Stomach (tissue), 9 donors: Measurements from ENCODE around the gene RFX3. TPM values are rescaled to one million over a fixed set of nuclear protein-coding genes. Genes with fewer than 3 reads are reported as not detected.

Experiments
- DNase-seq, 2 donors: peaks; one replicate each; pipeline versions ENCODE4 v3.0.0 to v3.0.0-alpha.2; 2013 to 2019
- H3K27ac ChIP-seq, 5 donors: fragments of 200-600 bp in 4 of 5; sonication (generic) in 4 of 5; one replicate each; pipeline ENCODE4 v1.5.1; 2013 to 2019; ENCODE audit warnings: mild to moderate bottlenecking in 1 of 5, moderate library complexity in 1 of 5
- H3K27me3 ChIP-seq, 3 donors: fragments of 200-600 bp; sonication (generic); one replicate each; pipeline ENCODE4 v1.5.1; 2017 to 2019; ENCODE audit warnings: mixed run types in 1 of 3
- H3K36me3 ChIP-seq, 4 donors: fragments of 200-600 bp; sonication (generic); 1 replicate in 3 of 4; 2 replicates in 1 of 4; pipeline ENCODE4 v1.5.1; 2016 to 2019
- H3K4me1 ChIP-seq, 4 donors: fragments of 200-600 bp; sonication (generic); one replicate each; pipeline ENCODE4 v1.5.1; 2016 to 2019
- H3K4me3 ChIP-seq, 4 donors: fragments of 200-600 bp; sonication (generic) in 3 of 4; one replicate each; pipeline ENCODE4 v1.5.1; 2016 to 2019; ENCODE audit warnings: mild to moderate bottlenecking in 1 of 4
- H3K9me3 ChIP-seq, 4 donors: fragments of 200-600 bp; sonication (generic); one replicate each; pipeline ENCODE4 v1.5.1; 2016 to 2019
- EP300 ChIP-seq: sonication (generic); formaldehyde crosslinking; IDR thresholded peaks from one replicate; pipeline ENCODE4 v1.6.1; 2017; ENCODE audit warnings: antibody characterized with exemption
- POLR2A ChIP-seq, 4 donors: fragments of 450-650 bp; IDR thresholded peaks; one replicate each; pipeline ENCODE4 v1.6.1; 2016; ENCODE audit warnings: antibody characterized with exemption in 4 of 4, control low read depth in 2 of 4, mild to moderate bottlenecking in 1 of 4, moderate library complexity in 1 of 4
- POLR2AphosphoS5 ChIP-seq, 3 donors: sonication (generic); formaldehyde crosslinking; IDR thresholded peaks; one replicate each; pipeline ENCODE4 v1.6.1; 2016; ENCODE audit warnings: antibody characterized with exemption in 3 of 3
- WGBS, 5 donors: extraction: QIAGEN DNeasy Blood & Tissue Kit in 3 of 5; methylation state at CpG; one replicate each; pipeline versions ENCODE4 v1.1.5 to v1.1.7; 2013 to 2018; 5-methylcytosine and 5-hydroxymethylcytosine counted together
- intact Hi-C: fragments of 100-400 bp; cut with DNase I; formaldehyde crosslinking; loops from one replicate; pipeline ENCODE4 v1.15.1; 2023; ENCODE audit warnings: low total_unique reads
- polyA plus RNA-seq, 3 donors: library from polyadenylated mRNA; stranded (reverse); fragments of 200-250 nt; gene quantifications; one replicate each; pipeline ENCODE4 v1.2.3, GENCODE V29; 2013
- total RNA-seq, 5 donors: library from RNA; depleted of rRNA; stranded (reverse); fragments of >200 nt; gene quantifications; one replicate each; pipeline versions ENCODE4 v1.1.0 to v1.2.3, GENCODE V29; 2014 to 2016
- TF ChIP-seq, protein P1 (sequence below), 7 experiments: fragments of 450-650 bp in 4 of 7; fragments of 200-600 bp in 3 of 7; sonication (generic) in 3 of 7; IDR thresholded peaks; one replicate each; pipeline ENCODE4 v1.5.1; 2016 to 2019; ENCODE audit warnings: antibody characterized with exemption in 7 of 7, control low read depth in 2 of 7, mild to moderate bottlenecking in 1 of 7
- donor health status: healthy with polysubstance abuse.
- donor health status: Bipolar disorder and iron deficiency.
- donor health status: healthy.

RFX3 gene
- total and polyA plus RNA-seq, 8 donors = 0.76 to 22.8 (median 6.1) TPM

GRCh38 chr9:3517377-3518048, 8.3 kb downstream of the RFX3 start:
- no peak for DNase-seq
- intact Hi-C loops = no loop called here

DNA sequence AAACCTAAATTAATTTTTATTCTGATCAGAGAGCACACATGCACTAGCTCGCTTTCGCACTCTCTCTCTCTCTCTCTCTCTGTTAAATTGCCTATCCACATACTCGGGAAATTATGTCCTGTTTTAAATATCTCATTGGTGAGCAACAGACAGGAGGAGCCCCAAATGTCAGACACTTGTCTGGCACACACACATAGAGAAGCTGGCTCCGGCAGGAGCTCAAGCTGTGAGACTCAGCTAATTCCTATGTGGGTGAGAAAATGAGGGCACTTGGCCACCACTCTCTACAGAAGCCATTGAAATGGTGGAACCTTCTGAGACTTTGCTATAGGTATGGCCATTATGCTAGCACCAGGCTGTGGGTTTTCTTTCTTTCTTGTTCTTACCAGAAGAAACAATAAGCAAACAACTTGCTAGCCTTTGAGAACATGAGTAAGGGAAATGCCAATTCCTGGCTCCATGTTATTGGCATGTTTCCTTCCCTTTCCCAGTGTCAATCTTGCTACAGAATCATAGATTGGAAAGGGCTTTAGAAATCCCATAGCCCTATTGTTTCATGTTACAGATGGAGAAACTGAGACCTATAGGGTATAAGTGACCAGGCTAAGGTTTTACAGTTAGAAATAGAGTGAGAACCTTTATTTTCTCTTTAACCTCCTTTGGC, 9.0 kb downstream of the RFX3 start:
- no peaks in the 10 kb centered on the region for H3K27me3 ChIP-seq
- H3K4me3 ChIP-seq = no peak overlapping the region
- no peak for DNase-seq
- H3K9me3 ChIP-seq = no peaks in the 10 kb centered on the region
- H3K4me1 ChIP-seq = peaks cover 0 to 22% (median 2%) of the 10 kb centered on the region in 4 donors
- intact Hi-C loops = no loop called here
- H3K27ac ChIP-seq = no peak overlapping the region
- H3K36me3 ChIP-seq = no peaks in the 10 kb centered on the region
- TF ChIP-seq POLR2AphosphoS5 (IDR thresholded peaks at IDR 0.05) (no peak), EP300 (no peak), POLR2A (IDR thresholded peaks at IDR 0.05) (no peak)
- TF ChIP-seq, protein P1, sequence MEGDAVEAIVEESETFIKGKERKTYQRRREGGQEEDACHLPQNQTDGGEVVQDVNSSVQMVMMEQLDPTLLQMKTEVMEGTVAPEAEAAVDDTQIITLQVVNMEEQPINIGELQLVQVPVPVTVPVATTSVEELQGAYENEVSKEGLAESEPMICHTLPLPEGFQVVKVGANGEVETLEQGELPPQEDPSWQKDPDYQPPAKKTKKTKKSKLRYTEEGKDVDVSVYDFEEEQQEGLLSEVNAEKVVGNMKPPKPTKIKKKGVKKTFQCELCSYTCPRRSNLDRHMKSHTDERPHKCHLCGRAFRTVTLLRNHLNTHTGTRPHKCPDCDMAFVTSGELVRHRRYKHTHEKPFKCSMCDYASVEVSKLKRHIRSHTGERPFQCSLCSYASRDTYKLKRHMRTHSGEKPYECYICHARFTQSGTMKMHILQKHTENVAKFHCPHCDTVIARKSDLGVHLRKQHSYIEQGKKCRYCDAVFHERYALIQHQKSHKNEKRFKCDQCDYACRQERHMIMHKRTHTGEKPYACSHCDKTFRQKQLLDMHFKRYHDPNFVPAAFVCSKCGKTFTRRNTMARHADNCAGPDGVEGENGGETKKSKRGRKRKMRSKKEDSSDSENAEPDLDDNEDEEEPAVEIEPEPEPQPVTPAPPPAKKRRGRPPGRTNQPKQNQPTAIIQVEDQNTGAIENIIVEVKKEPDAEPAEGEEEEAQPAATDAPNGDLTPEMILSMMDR (IDR thresholded peaks at IDR 0.05) = no peak
- 90 to 96% (median 91%) methylated on average over 4 of the region's 4 CpGs for WGBS, 5 donors

More at GRCh38 chr9:3517377-3518048, 8.3 kb downstream of the RFX3 start:
- Histone ChIP-seq H3K4me1 (peaks cover 0 to 19% (median 0%) of the 10 kb centered on the region in 4 donors), H3K27ac (no peak overlapping the region), H3K36me3 (no peaks in the 10 kb centered on the region), H3K9me3 (no peaks in the 10 kb centered on the region), H3K27me3 (no peaks in the 10 kb centered on the region), H3K4me3 (no peak overlapping the region)
- TF ChIP-seq, protein P1 (IDR thresholded peaks at IDR 0.05) = no peak
- TF ChIP-seq EP300 (no peak), POLR2A (IDR thresholded peaks at IDR 0.05) (no peak), POLR2AphosphoS5 (IDR thresholded peaks at IDR 0.05) (no peak)
- 90 to 94% (median 92%) methylated on average over 3 of the region's 3 CpGs for WGBS, 5 donors

DNA sequence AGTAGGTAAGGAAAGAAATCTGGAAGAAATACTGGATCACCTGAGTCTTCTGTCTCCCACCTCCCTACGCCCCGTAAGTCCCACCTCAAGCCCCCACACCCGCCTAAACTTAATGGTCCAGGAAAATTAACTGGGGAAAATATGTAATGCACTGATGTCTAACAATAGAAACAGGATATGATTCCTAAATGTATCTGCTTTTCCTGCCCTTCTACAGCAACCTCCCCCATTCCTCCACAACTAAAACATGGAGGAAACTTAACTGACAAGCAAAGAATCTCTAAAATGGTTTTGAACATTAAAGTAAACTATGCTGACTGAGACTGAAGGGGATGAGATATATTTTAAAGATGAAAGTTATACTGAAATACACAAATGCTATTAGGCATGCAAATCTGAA, 10.4 kb downstream of the RFX3 start:
- no peaks in the 10 kb centered on the region for H3K9me3 ChIP-seq
- no peaks in the 10 kb centered on the region for H3K27me3 ChIP-seq
- no peak overlapping the region for H3K27ac ChIP-seq
- H3K36me3 ChIP-seq = no peaks in the 10 kb centered on the region
- WGBS, 5 donors = 90 to 97% (median 93%) methylated on average over 3 of the region's 3 CpGs
- no peak overlapping the region for H3K4me3 ChIP-seq
- DNase-seq = no peak
- peaks cover 0 to 29% (median 5%) of the 10 kb centered on the region in 4 donors for H3K4me1 ChIP-seq
- TF ChIP-seq POLR2A (IDR thresholded peaks at IDR 0.05) (no peak), EP300 (no peak), POLR2AphosphoS5 (IDR thresholded peaks at IDR 0.05) (no peak)
- TF ChIP-seq, protein P1 (IDR thresholded peaks at IDR 0.05) = no peak
- intact Hi-C loops = no loop called here

GRCh38 chr9:3514786-3515185, 11.0 kb downstream of the RFX3 start:
- intact Hi-C loops = no loop called here
- Histone ChIP-seq H3K27ac (no peak overlapping the region), H3K9me3 (no peaks in the 10 kb centered on the region), H3K4me3 (no peak overlapping the region), H3K27me3 (no peaks in the 10 kb centered on the region), H3K36me3 (no peaks in the 10 kb centered on the region), H3K4me1 (peaks cover 0 to 29% (median 5%) of the 10 kb centered on the region in 4 donors)
- WGBS, 5 donors = 95 to 98% (median 96%) methylated on average over 3 of the region's 3 CpGs
- DNase-seq = no peak
- TF ChIP-seq POLR2AphosphoS5 (IDR thresholded peaks at IDR 0.05) (no peak), EP300 (no peak), POLR2A (IDR thresholded peaks at IDR 0.05) (no peak)
- TF ChIP-seq, protein P1 (IDR thresholded peaks at IDR 0.05) = no peak
